Stimulated activated CD8-positive, alpha-beta memory T cell treated with anti-CD3 and anti-CD28 coated beads, Interleukin-4, amount 100 ng/mL, for 24 hours (primary cell): ENCODE measurements around the gene FREM1.

Experiments
- DNase-seq: peaks from one replicate; pipeline ENCODE4 v3.0.0-alpha.2; 2020; ENCODE audit warnings: low read depth

FREM1 gene

GRCh38 chr9:14756291-14756690 is 153.9 kb downstream of the FREM1 start:
- no peak for DNase-seq

- DNase-seq: no peak
Observed at GRCh38 chr9:14752871-14753270, 157.4 kb downstream of the FREM1 start.

GRCh38 chr9:14752271-14752670 is 158.0 kb downstream of the FREM1 start:
- no peak for DNase-seq

- no peak for DNase-seq
Observed at GRCh38 chr9:14750821-14751220, 159.4 kb downstream of the FREM1 start.

- DNase-seq: no peak
Observed at GRCh38 chr9:14749741-14750211, 160.5 kb downstream of the FREM1 start.

- DNase-seq: no peak
Observed at GRCh38 chr9:14748373-14748772, 161.9 kb downstream of the FREM1 start.

GRCh38 chr9:14747111-14747510 is 163.1 kb downstream of the FREM1 start:
- no peak for DNase-seq

- no peak for DNase-seq
Observed at GRCh38 chr9:14746626-14747025, 163.6 kb downstream of the FREM1 start.

- DNase-seq: no peak
Observed at GRCh38 chr9:14744768-14745167, 165.5 kb downstream of the FREM1 start.

GRCh38 chr9:14741369-14741768 is 168.9 kb downstream of the FREM1 start:
- no peak for DNase-seq

- no peak for DNase-seq
Observed at GRCh38 chr9:14733133-14733532, 177.1 kb downstream of the FREM1 start.

- no peak for DNase-seq
Observed at GRCh38 chr9:14731294-14731981, 178.8 kb downstream of the FREM1 start.

- no peak for DNase-seq
Observed at GRCh38 chr9:14730461-14730898, 179.7 kb downstream of the FREM1 start.

GRCh38 chr9:14723301-14723700 is 186.9 kb downstream of the FREM1 start:
- no peak for DNase-seq

GRCh38 chr9:14722391-14723035 is 187.7 kb downstream of the FREM1 start, which contains the start of gene CER1:
TSS of gene CER1 (minus strand) at chr9:14722733. CDS start at chr9:14722672, 61 bp downstream.
- DNase-seq: no peak

GRCh38 chr9:14719231-14719923 is 190.9 kb downstream of the FREM1 start:
- DNase-seq: no peak

GRCh38 chr9:14715102-14715501 is 195.1 kb downstream of the FREM1 start:
- no peak for DNase-seq

- no peak for DNase-seq
Observed at GRCh38 chr9:14713187-14713767, 197.0 kb downstream of the FREM1 start.

- no peak for DNase-seq
Observed at GRCh38 chr9:14710804-14711203, 199.4 kb downstream of the FREM1 start.

GRCh38 chr9:14706530-14707140 is 203.6 kb downstream of the FREM1 start:
- DNase-seq: no peak

GRCh38 chr9:14705079-14705478 is 205.1 kb downstream of the FREM1 start:
- no peak for DNase-seq

GRCh38 chr9:14704281-14704680 is 205.9 kb downstream of the FREM1 start:
- no peak for DNase-seq
